GM12892 (cell line): ENCODE results near the gene MAML1.

Experiments
- POLR2A ChIP-seq: IDR thresholded peaks from 2 replicates; pipeline ENCODE4 v1.6.1; 2011; ENCODE audit warnings: low read depth, low read length, control low read depth
- POLR2AphosphoS5 ChIP-seq: IDR thresholded peaks from 2 replicates; pipeline ENCODE4 v1.6.1; 2011; ENCODE audit warnings: low read depth, low read length, control low read depth
- TAF1 ChIP-seq: IDR thresholded peaks from 2 replicates; pipeline ENCODE4 v1.6.1; 2011; ENCODE audit warnings: low read depth, mild to moderate bottlenecking, control low read depth, low read length, borderline replicate concordance

DNA sequence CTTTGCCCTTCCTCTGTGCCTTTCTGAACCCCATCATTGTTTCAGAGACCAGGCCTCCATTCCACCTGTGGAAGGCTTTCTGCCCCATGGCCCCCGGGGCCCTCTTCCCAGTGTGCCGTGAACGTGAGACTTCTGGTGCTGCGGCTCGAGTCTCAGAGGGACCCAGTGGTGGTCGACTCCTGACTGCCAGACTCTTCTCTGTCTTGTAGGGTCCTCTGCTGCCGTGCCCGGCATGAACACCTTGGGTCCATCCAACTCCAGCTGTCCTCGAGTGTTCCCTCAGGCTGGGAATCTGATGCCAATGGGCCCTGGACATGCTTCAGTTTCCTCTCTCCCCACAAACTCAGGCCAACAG is 41.0 kb downstream of the MAML1 start:
- no peak for TF ChIP-seq POLR2A
- TF ChIP-seq POLR2AphosphoS5 = no peak
- TF ChIP-seq TAF1 = no peak
